HEK293T (cell line): Measurements from ENCODE around the gene SIRT7.

ENCODE experiments used
- BHLHE40 ChIP-seq: fragments of 450-650 bp; IDR thresholded peaks from 2 replicates; pipeline ENCODE4 v1.6.1; 2016; ENCODE audit warnings: mild to moderate bottlenecking, moderate library complexity, borderline replicate concordance
- FOXA1 ChIP-seq: fragments of 450-650 bp; IDR thresholded peaks from 2 replicates; pipeline ENCODE4 v1.6.1; 2016; ENCODE audit warnings: mild to moderate bottlenecking
- FOXK2 ChIP-seq: fragments of 450-650 bp; IDR thresholded peaks from 2 replicates; pipeline ENCODE4 v1.6.1; 2016; ENCODE audit warnings: mild to moderate bottlenecking
- FOXM1 ChIP-seq: fragments of 450-650 bp; IDR thresholded peaks from 2 replicates; pipeline ENCODE4 v1.6.1; 2017; ENCODE audit warnings: mild to moderate bottlenecking, borderline replicate concordance
- HDGF ChIP-seq: fragments of 450-650 bp; IDR thresholded peaks from 2 replicates; pipeline ENCODE4 v1.6.1; 2017; ENCODE audit warnings: antibody characterized with exemption, borderline replicate concordance
- LEF1 ChIP-seq: fragments of 450-650 bp; IDR thresholded peaks from 2 replicates; pipeline ENCODE4 v1.6.1; 2017; ENCODE audit warnings: mild to moderate bottlenecking, borderline replicate concordance
- SP1 ChIP-seq: fragments of 450-650 bp; IDR thresholded peaks from 2 replicates; pipeline ENCODE4 v1.6.1; 2017
- SUZ12 ChIP-seq: fragments of 450-650 bp; IDR thresholded peaks from 2 replicates; pipeline ENCODE4 v1.6.1; 2016; ENCODE audit warnings: mild to moderate bottlenecking
- ZNF384 ChIP-seq: fragments of 450-650 bp; IDR thresholded peaks from 2 replicates; pipeline ENCODE4 v1.6.1; 2016

- TF ChIP-seq BHLHE40 (no peak), SP1 (no peak), ZNF384 (no peak), FOXK2 (no peak), HDGF (peak; percentile 4; the same call in 1 of the 2 replicates), FOXA1 (no peak), SUZ12 (no peak), FOXM1 (no peak), LEF1 (no peak)
These were observed 23.6 kb upstream of the SIRT7 start for GRCh38 chr17:81941484-81942166.
